NCI-H1105 treated with DMSO at 0.1 percent for 48 hours (cell line): ENCODE measurements around the gene UBE2C.
A peak's percentile ranks its signal among the peaks of the same experiment; 100 is the strongest.

Experiments used
- DNase-seq: peaks from one replicate; lab custom pipeline; 2025; lab: John Stamatoyannopoulos, UW

UBE2C gene

GRCh38 chr20:45833030-45833882, 20.8 kb downstream of the UBE2C start, which contains the start of gene SNX21:
TSS of gene SNX21 (plus strand) at chr20:45833799. CDS start at chr20:45833920, 121 bp downstream.
- DNase-seq = peak; percentile 28

GRCh38 chr20:45833883-45834796, 21.7 kb downstream of the UBE2C start:
- peak; percentile 28 for DNase-seq

DNA sequence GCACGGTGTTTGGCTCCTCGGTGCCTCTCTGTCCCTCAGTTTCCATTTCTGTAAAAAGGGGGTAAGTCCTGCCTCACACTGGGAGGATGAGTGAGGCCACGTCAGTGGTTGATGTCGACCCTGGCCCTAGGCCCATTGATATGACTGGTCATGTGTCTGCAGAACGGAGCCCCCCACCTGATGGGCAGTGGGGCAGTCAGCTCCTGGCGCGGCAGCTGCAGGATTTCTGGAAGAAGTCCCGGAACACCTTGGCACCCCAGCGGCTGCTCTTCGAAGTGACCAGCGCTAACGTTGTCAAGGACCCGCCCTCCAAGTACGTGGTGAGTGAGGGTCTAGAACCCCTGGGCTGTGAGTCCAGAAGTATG, 22.3 kb downstream of the UBE2C start:
- DNase-seq = no peak

GRCh38 chr20:45835329-45835765, 22.9 kb downstream of the UBE2C start:
- DNase-seq = no peak

GRCh38 chr20:45835825-45836224, 23.4 kb downstream of the UBE2C start:
- DNase-seq = no peak

- DNase-seq = no peak
Measured at GRCh38 chr20:45836841-45837240, 24.4 kb downstream of the UBE2C start.

- no peak for DNase-seq
Measured at GRCh38 chr20:45840700-45841198, 28.3 kb downstream of the UBE2C start.

GRCh38 chr20:45841407-45842129, 29.1 kb downstream of the UBE2C start:
- no peak for DNase-seq

DNA sequence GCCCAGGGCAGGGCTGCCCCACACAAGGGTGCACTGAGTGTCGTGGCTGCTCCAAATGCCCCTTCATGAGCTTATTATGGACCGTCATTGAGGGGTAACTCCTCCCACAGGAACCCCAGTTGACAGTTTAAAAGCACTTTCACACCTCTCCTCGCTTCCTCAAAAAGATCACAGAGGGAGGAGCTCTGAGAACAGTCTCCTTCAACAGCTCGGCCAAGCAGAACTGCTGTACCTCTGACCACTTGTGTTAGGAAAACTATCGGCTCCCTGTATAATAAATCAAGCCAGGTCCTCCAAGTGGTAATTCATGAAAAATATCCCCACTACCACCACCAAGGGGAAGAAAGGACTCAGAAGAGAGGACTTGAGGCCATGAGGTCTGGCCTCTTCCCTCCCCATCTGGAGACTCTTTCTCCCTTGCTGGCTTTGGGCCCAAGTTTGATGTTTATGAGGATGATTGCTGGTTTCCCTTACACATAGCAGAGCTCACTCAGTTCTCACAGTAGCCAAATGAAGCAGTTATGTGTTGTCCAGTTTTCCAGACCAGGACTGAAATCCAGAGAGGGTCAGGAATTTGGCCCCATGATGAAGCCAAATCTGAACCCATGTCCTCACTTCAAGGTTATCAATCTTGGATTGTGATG, 29.8 kb downstream of the UBE2C start:
- no peak for DNase-seq

DNA sequence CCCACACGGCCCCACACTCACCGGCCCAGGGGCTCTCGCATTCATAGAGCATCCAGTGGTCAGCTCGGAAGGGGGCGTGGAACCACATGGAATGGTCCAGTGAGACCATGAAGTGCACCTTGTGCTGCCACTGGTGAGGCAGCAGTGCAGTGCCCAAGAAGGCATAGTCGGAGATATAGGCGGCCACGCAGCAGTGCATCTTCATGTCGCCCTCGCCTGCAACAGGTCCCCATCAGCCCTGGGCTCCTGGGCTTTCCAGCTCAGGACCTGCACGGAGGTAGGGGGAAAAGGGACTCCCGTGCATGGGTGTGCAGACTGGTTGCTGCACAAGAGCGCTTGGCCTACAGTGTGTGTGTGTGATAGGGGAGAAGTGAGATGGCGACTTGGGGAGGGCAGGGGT, 31.1 kb downstream of the UBE2C start:
- no peak for DNase-seq

DNA sequence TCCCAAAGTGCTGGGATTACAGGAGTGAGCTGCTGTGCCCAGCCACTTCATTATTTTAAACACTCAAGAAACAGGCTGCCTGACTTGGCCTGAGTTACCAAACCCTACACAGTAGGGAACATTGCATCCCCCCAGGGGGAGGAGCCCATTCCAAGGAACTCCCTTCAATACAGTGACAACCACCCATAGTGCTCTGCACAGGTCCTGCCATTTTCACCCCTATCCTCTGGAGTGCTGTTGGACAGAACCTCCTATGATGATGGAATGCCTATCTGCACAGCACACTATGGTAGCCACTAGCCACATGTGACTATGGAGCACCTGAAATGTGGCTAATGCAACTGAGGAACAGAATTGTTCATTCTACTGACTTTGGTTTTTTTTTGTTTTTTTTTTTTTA, 33.0 kb downstream of the UBE2C start:
- no peak for DNase-seq

DNA sequence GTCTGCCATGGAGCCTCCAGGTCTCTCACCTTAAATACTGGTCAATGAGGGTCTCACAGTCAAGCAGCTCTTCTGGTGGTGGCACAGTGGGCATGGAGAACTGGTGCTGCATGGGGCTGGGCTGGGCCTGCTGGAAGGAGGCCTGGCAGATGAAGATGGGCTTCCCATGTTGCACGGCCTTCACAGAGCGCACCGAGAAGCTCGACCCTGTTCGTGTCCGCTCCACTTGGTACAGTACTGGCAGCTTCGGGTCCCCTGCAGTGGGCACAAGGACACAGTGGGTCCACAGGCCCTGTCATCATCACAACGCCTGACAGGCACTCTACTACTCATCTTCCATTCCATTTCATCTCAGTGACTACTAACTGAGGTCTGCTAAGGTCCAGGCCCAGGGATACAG, 36.0 kb downstream of the UBE2C start:
- DNase-seq = no peak

- no peak for DNase-seq
Measured at GRCh38 chr20:45848969-45849582, 36.6 kb downstream of the UBE2C start.

DNA sequence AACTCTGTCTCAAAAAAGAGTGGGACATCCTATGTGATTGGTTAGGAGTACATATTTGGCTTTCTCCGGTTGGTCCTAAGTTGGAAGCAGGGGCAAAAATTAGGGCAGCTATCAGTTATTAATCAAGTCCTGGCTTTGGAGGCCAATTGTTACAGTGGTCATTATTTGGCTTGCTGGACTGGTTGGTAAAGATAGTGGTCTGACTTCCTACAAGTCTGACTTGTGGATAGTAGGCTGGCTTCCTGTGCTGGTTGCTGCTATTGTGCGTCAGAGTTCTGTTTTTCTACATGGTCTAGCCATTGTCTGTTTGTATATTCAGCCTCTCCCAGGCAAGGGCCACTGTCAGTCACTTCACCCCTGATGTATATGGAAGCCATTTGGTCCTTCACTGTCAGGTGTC, 37.8 kb downstream of the UBE2C start:
- DNase-seq = no peak

DNA sequence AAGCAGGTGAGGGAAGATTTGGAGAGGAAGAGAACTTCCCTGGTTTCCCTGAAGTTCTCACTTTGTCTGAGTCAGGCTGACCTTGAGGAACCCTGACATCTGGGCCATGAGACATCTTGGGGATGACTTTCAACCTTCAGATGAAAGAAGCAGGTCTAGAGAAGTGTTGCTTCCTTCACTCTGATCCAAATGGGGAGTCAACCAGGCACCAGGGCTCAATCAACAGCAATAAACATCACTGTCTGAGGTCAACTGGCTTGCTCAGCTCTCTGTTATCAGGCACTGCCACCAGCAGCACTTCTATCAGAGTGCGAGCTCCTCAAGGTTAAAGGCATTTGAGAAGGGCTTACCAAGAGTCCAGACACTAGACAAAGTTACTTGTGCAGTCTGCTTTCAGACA, 38.5 kb downstream of the UBE2C start:
- no peak for DNase-seq

DNA sequence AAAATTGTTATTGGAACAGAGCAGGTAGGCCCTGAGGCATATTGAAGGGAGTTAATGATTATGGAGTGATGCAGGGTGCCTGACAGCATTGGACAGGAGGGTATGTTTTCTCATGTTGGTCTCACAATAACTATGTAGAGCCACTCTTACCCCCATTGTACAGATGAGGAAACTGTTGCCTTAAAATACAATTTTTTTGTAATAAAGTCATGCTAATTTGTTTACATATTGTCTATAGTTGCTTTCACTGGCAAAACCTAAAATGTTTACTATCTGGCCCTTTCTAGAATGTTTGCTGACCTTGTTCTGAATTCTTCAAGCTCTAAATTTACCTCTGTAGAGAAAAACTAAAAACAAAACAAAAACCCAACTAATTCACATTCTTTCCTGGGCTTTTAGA, 39.1 kb downstream of the UBE2C start:
- no peak for DNase-seq

GRCh38 chr20:45852326-45852725, 39.9 kb downstream of the UBE2C start:
- no peak for DNase-seq

DNA sequence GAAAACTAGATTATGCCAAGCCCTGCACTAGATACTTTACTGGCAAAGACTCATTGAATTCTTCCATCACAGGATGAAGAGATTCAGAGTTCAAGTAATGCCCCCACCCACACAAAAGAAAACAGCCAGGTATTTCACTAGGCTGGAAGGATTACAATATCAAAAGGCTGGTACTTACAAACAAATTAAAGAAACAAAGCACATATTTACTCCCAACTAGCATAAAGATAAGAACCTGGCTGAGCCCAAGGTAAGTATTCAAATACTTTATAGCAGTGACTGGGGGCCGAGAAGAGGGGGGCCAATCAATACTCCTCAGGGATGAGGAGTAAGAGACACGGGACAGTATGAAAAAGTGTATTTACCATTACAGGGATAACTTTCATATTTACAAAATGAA, 41.0 kb downstream of the UBE2C start:
- no peak for DNase-seq

DNA sequence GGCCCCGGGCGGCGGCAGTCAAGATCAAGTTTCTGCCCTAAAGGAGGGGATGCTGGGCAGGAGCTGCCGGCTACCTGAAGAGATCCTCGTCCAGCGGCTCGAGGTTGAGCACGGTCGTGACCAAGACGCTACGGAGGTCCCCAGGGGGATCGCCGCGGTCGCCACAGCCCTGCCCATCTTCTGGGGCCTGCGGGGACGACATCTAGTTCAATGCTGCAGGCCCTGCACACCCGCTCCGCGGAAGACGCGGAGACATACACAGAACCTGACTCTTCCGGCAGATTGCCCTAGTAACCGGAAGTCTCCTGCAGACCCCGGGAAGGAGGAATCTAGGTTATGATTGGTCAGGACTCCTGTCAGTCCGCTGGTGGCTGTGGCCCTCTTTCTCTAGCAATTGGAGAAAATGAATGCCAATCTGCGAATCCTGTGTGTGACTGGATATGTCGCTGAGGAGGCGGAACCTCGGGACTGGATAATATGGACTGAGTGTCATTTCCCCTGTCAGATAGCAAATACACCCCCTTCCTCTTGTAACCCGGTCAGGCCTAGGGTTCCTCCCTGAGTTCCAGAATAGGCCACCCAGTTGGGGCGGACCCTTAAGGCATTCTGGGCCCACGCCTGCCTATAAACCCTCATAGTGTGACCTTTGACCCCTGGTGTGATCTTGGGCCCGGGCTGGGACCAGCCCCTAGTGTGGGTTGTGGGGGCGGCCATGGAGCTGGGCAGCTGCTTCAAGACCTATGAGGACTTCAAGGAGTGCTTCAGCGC, 44.9 kb downstream of the UBE2C start, which contains the start of the genes ACOT8 and ZSWIM3:
Gene ACOT8, minus strand, starts transcription at position 279 of the 768 bp plus-strand sequence. Its CDS starts 77 bp downstream, at position 202.
Gene ZSWIM3, plus strand, starts transcription at position 501 of the 768 bp plus-strand sequence. Its CDS starts 212 bp downstream, at position 713.
- DNase-seq = peak; percentile 99

DNA sequence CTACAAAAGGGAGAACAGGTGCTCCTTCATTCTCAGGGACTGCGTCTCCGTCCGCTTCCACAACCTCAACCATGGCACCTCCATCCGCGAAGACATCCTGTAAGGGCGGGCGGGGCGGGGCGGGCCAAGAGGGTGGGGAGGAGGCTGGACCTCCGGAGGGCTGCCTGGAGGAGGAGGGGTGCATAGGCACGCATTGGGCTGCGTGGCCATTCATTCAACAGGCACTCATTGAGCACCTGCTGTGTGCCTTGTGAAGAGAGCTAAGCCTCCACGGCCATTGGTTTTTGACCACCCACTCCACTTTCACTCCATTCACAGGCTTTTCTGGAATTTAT, 45.4 kb downstream of the UBE2C start:
- DNase-seq = no peak
